Measurements from ENCODE around the gene ATG4A.

Gene ATG4A

GRCh38 chrX:108123591-108124366, 32.2 kb downstream of the ATG4A start:
- DNase-seq = no peak

GRCh38 chrX:108126661-108127060, 35.1 kb downstream of the ATG4A start:
- no peak for DNase-seq

- DNase-seq = no peak
These were observed 35.6 kb downstream of the ATG4A start for GRCh38 chrX:108127152-108127551.

GRCh38 chrX:108130889-108131288, 39.3 kb downstream of the ATG4A start:
- DNase-seq = no peak

GRCh38 chrX:108131471-108131870, 39.9 kb downstream of the ATG4A start:
- DNase-seq = no peak

GRCh38 chrX:108132034-108132433, 40.5 kb downstream of the ATG4A start:
- DNase-seq = no peak

GRCh38 chrX:108132876-108133275, 41.3 kb downstream of the ATG4A start:
- DNase-seq = no peak

- no peak for DNase-seq
These were observed 43.1 kb downstream of the ATG4A start for GRCh38 chrX:108134724-108135123.

GRCh38 chrX:108138814-108139702, 47.5 kb downstream of the ATG4A start:
- DNase-seq = no peak

GRCh38 chrX:108148524-108148923, 56.9 kb downstream of the ATG4A start:
- DNase-seq = no peak

GRCh38 chrX:108156082-108156481, 64.5 kb downstream of the ATG4A start:
- no peak for DNase-seq

GRCh38 chrX:108156934-108157466, 65.4 kb downstream of the ATG4A start:
- DNase-seq = no peak

- DNase-seq = no peak
These were observed 66.0 kb downstream of the ATG4A start for GRCh38 chrX:108157628-108158027.

- DNase-seq = no peak
These were observed 67.6 kb downstream of the ATG4A start for GRCh38 chrX:108159028-108159670.

GRCh38 chrX:108160309-108160708, 68.7 kb downstream of the ATG4A start:
- DNase-seq = no peak

GRCh38 chrX:108162265-108162664, 70.7 kb downstream of the ATG4A start:
- DNase-seq = no peak

- DNase-seq = peak; percentile 7 to 23
These were observed 71.9 kb downstream of the ATG4A start for GRCh38 chrX:108163333-108164082.

GRCh38 chrX:108165383-108166111, 74.0 kb downstream of the ATG4A start:
- peak; percentile 0 to 48 for DNase-seq

GRCh38 chrX:108167211-108167872, 75.8 kb downstream of the ATG4A start:
- DNase-seq = no peak

- DNase-seq = no peak
These were observed 77.6 kb downstream of the ATG4A start for GRCh38 chrX:108168961-108169740.

Measured in NCI-H526 (cell line).